Trophoblast cell (in vitro differentiated cells and primary cell): Measurements from ENCODE around the gene RPRD1A.

ENCODE experiments used
- DNase-seq, 2 donors: peaks; one replicate each; pipeline ENCODE4 v3.0.0-alpha.2; 2016
- H2AFZ ChIP-seq: 2 replicates; pipeline ENCODE4 v1.6.1; 2013; ENCODE audit warnings: low read length, moderate library complexity, mild to moderate bottlenecking; ENCODE audit not compliant: insufficient read depth, poor library complexity
- H2AK5ac ChIP-seq: 2 replicates; pipeline ENCODE4 v1.6.1; 2013; ENCODE audit warnings: mild to moderate bottlenecking, low read length
- H2BK120ac ChIP-seq: 2 replicates; pipeline ENCODE4 v1.6.1; 2013; ENCODE audit warnings: low read length, mild to moderate bottlenecking, moderate library complexity; ENCODE audit not compliant: insufficient read depth, poor library complexity
- H2BK12ac ChIP-seq: 2 replicates; pipeline ENCODE4 v1.6.1; 2013; ENCODE audit warnings: mild to moderate bottlenecking, low read length, moderate library complexity
- H2BK5ac ChIP-seq: 2 replicates; pipeline ENCODE4 v1.6.1; 2013; ENCODE audit warnings: low read length, low read depth, moderate library complexity, mild to moderate bottlenecking; ENCODE audit not compliant: poor library complexity
- H3K14ac ChIP-seq: 2 replicates; pipeline ENCODE4 v1.6.1; 2013; ENCODE audit warnings: mild to moderate bottlenecking, low read length
- H3K18ac ChIP-seq: 2 replicates; pipeline ENCODE4 v1.6.1; 2013; ENCODE audit warnings: mild to moderate bottlenecking, low read length
- H3K23ac ChIP-seq: 2 replicates; pipeline ENCODE4 v1.6.1; 2013; ENCODE audit warnings: low read length
- H3K27ac ChIP-seq: 2 replicates; pipeline ENCODE4 v1.5.1; 2013; ENCODE audit warnings: low read depth, mild to moderate bottlenecking, inconsistent platforms, low read length, moderate library complexity
- H3K27me3 ChIP-seq: 2 replicates; pipeline ENCODE4 v1.6.1; 2013; ENCODE audit warnings: inconsistent platforms, mild to moderate bottlenecking, low read length, moderate library complexity; ENCODE audit not compliant: insufficient read depth
- H3K36me3 ChIP-seq, 2 experiments: 1 replicate in 1 of 2; 2 replicates in 1 of 2; pipeline ENCODE4 v1.6.1; 2013; ENCODE audit warnings: low read length in 2 of 2, mild to moderate bottlenecking in 2 of 2, moderate library complexity in 1 of 2; ENCODE audit not compliant: insufficient read depth in 2 of 2, control insufficient read depth in 1 of 2
- H3K4ac ChIP-seq: 2 replicates; pipeline ENCODE4 v1.6.1; 2013; ENCODE audit warnings: low read depth, mild to moderate bottlenecking, low read length, moderate library complexity
- H3K4me1 ChIP-seq, 2 experiments: 1 replicate in 1 of 2; 2 replicates in 1 of 2; pipeline ENCODE4 v1.6.1; 2013; ENCODE audit warnings: low read length in 2 of 2, mild to moderate bottlenecking in 2 of 2, moderate library complexity in 1 of 2; ENCODE audit not compliant: insufficient read depth in 2 of 2, control insufficient read depth in 1 of 2
- H3K4me2 ChIP-seq: 2 replicates; pipeline ENCODE4 v1.6.1; 2013; ENCODE audit warnings: inconsistent platforms, mild to moderate bottlenecking, low read length, moderate library complexity
- H3K4me3 ChIP-seq: 2 replicates; pipeline ENCODE4 v1.5.1; 2013; ENCODE audit warnings: mild to moderate bottlenecking, low read depth, low read length, inconsistent platforms
- H3K79me1 ChIP-seq: one replicate; pipeline ENCODE4 v1.6.1; 2013; ENCODE audit warnings: low read length
- H3K79me2 ChIP-seq: 2 replicates; pipeline ENCODE4 v1.6.1; 2013; ENCODE audit warnings: low read length, mild to moderate bottlenecking; ENCODE audit not compliant: control insufficient read depth, insufficient read depth, poor library complexity
- H3K9ac ChIP-seq: 2 replicates; pipeline ENCODE4 v1.6.1; 2013; ENCODE audit warnings: mild to moderate bottlenecking, low read length
- H3K9me3 ChIP-seq: 2 replicates; pipeline ENCODE4 v1.6.1; 2013; ENCODE audit warnings: low read depth, mild to moderate bottlenecking, control low read depth, inconsistent platforms, low read length; ENCODE audit not compliant: insufficient read depth
- H4K12ac ChIP-seq: 2 replicates; pipeline ENCODE4 v1.6.1; 2013; ENCODE audit warnings: low read depth, mild to moderate bottlenecking, low read length, moderate library complexity
- H4K8ac ChIP-seq: 2 replicates; pipeline ENCODE4 v1.6.1; 2013; ENCODE audit warnings: low read depth, mild to moderate bottlenecking, low read length, moderate library complexity
- H4K91ac ChIP-seq: one replicate; pipeline ENCODE4 v1.6.1; 2013; ENCODE audit warnings: low read depth, mild to moderate bottlenecking, low read length, moderate library complexity
- WGBS: extraction: QIAGEN DNeasy Blood & Tissue Kit; methylation state at CpG from one replicate; pipeline ENCODE4 v1.1.7; 2013; ENCODE audit warnings: missing lambda C conversion rate; ENCODE audit not compliant: insufficient read length, insufficient coverage; ENCODE audit errors: extremely low coverage; 5-methylcytosine and 5-hydroxymethylcytosine counted together

The RPRD1A gene

DNA sequence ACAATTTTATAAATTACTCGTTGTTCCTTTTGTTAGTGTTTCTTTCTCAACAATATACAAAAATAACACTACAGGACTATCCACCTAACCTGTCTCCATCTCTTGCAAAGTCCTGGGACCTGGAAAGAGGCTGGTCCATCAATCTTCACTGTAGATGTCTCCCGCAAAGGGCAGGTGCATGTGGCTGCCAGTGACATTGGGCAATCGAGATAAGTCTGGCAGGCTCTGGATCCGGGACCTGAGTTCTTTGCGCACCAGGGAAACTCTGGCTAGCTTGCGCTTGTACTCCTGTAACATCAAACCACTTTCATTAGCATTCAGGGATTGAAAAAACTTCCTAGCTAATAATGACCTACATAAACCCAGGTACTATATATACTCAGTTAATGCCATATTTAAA is 74.3 kb downstream of the RPRD1A start:
- H4K8ac ChIP-seq: no peak overlapping the region
- DNase-seq: no peak
- no peak overlapping the region for H3K4me3 ChIP-seq
- H3K4me1 ChIP-seq: no peaks in the 10 kb centered on the region
- H3K79me2 ChIP-seq: no peaks in the 10 kb centered on the region
- H3K4ac ChIP-seq: no peak overlapping the region
- H3K9ac ChIP-seq: no peak overlapping the region
- H3K27ac ChIP-seq: no peak overlapping the region
- H3K14ac ChIP-seq: no peak overlapping the region
- WGBS: no CpG with 5 or more reads among the region's 6 CpGs
- no peaks in the 10 kb centered on the region for H3K27me3 ChIP-seq
- H4K12ac ChIP-seq: no peak overlapping the region
- H3K18ac ChIP-seq: no peak overlapping the region
- no peak overlapping the region for H2BK5ac ChIP-seq
- no peaks in the 10 kb centered on the region for H3K9me3 ChIP-seq
- H3K4me2 ChIP-seq: no peak overlapping the region
- no peak overlapping the region for H2AFZ ChIP-seq
- H2AK5ac ChIP-seq: no peak overlapping the region
- no peak overlapping the region for H4K91ac ChIP-seq
- H2BK120ac ChIP-seq: no peak overlapping the region
- peaks cover 0 to 6% of the 10 kb centered on the region in 2 experiments for H3K36me3 ChIP-seq
- H3K79me1 ChIP-seq: no peaks in the 10 kb centered on the region
- no peak overlapping the region for H3K23ac ChIP-seq
- H2BK12ac ChIP-seq: no peak overlapping the region

DNA sequence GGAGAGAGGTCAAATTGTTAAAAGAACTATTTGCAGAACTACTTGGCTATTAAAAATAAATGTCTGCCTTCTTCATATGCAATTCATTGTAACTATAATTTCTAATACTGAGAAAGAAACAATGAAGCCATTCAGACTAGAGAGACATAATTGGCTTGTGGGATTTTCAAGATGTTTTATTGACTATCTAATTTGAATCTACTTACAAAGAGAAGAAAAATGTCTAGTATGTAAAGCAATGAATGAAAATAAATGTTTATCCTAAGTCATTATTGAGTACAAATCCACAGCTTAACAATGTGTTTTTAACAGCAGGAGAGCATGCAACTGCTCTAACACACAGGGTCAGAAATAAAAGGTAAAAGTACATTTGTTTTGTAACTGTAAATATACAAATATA is 75.7 kb downstream of the RPRD1A start:
- Histone ChIP-seq H3K4ac (no peak overlapping the region), H3K9me3 (no peaks in the 10 kb centered on the region), H3K79me2 (no peaks in the 10 kb centered on the region), H3K27me3 (no peaks in the 10 kb centered on the region), H3K36me3 (peaks cover 0 to 6% of the 10 kb centered on the region in 2 experiments), H4K91ac (no peak overlapping the region), H2AK5ac (no peak overlapping the region), H2BK5ac (no peak overlapping the region), H2BK120ac (no peak overlapping the region), H3K9ac (no peak overlapping the region), H3K79me1 (no peaks in the 10 kb centered on the region), H3K18ac (no peak overlapping the region), H3K27ac (no peak overlapping the region), H3K14ac (no peak overlapping the region), H2AFZ (no peak overlapping the region), H3K4me3 (no peak overlapping the region), H3K4me2 (no peak overlapping the region), H4K12ac (no peak overlapping the region), H3K4me1 (no peaks in the 10 kb centered on the region), H4K8ac (no peak overlapping the region), H2BK12ac (no peak overlapping the region), H3K23ac (no peak overlapping the region)
- DNase-seq: no peak

DNA sequence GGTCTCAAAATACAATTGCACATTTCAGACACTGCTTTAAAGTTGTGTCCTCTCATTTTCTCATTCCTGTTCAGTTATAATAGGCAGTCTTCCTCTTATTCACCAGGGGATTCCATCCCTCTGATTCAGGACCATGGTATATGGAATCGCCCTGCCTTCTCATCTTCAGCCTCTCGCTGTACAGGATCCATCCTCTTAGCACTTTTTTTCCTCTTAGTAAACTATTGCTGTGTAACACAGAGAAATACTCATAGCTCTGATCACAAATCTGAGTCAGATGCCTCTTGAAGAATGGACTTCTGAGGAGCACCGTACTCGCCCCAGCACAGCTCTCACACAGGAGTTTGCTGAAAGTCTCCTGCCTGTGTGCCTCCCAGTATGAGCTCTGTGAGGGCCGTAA is 83.5 kb downstream of the RPRD1A start:
- DNase-seq: no peak
- no peak overlapping the region for H3K14ac ChIP-seq
- H4K8ac ChIP-seq: no peak overlapping the region
- H3K36me3 ChIP-seq: peaks cover 6 to 9% of the 10 kb centered on the region in 2 experiments
- no peaks in the 10 kb centered on the region for H3K9me3 ChIP-seq
- no peak overlapping the region for H3K4ac ChIP-seq
- no peak overlapping the region for H3K4me3 ChIP-seq
- H2BK5ac ChIP-seq: no peak overlapping the region
- no peak overlapping the region for H2BK12ac ChIP-seq
- H3K79me1 ChIP-seq: no peaks in the 10 kb centered on the region
- H2AFZ ChIP-seq: no peak overlapping the region
- no CpG with 5 or more reads among the region's 5 CpGs for WGBS
- no peak overlapping the region for H3K18ac ChIP-seq
- H2BK120ac ChIP-seq: no peak overlapping the region
- no peaks in the 10 kb centered on the region for H3K4me1 ChIP-seq
- no peak overlapping the region for H3K9ac ChIP-seq
- H3K79me2 ChIP-seq: no peaks in the 10 kb centered on the region
- no peak overlapping the region for H4K91ac ChIP-seq
- no peak overlapping the region for H3K4me2 ChIP-seq
- no peak overlapping the region for H3K27ac ChIP-seq
- H2AK5ac ChIP-seq: no peak overlapping the region
- no peaks in the 10 kb centered on the region for H3K27me3 ChIP-seq
- no peak overlapping the region for H3K23ac ChIP-seq
- H4K12ac ChIP-seq: no peak overlapping the region

DNA sequence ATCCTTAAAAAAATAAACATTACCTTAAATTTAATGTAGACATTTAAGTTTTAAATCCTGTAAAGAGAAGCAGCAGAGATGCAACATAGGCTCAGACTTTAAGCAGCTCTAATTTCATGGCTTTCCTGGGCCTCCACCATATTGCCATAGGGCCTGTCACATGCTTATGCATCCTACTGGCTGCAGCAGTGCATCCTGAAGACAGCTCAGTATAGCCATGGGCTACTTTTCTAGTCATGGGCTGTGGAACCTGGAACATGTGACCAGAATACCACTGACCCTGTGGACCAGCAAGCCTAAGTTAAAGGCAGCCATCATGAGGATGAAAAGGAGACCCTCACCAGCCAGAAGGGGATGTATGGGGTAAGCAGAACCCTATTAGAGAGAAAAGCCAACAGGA is 84.2 kb downstream of the RPRD1A start:
- H2AFZ ChIP-seq: no peak overlapping the region
- H4K12ac ChIP-seq: no peak overlapping the region
- H3K4me2 ChIP-seq: no peak overlapping the region
- H3K79me1 ChIP-seq: no peaks in the 10 kb centered on the region
- H3K27ac ChIP-seq: no peak overlapping the region
- peaks cover 9 to 12% of the 10 kb centered on the region in 2 experiments for H3K36me3 ChIP-seq
- H2BK12ac ChIP-seq: no peak overlapping the region
- H3K18ac ChIP-seq: no peak overlapping the region
- no peak overlapping the region for H3K23ac ChIP-seq
- H4K8ac ChIP-seq: no peak overlapping the region
- no peak overlapping the region for H3K14ac ChIP-seq
- no peak overlapping the region for H3K4ac ChIP-seq
- no peaks in the 10 kb centered on the region for H3K9me3 ChIP-seq
- no peak for DNase-seq
- H3K79me2 ChIP-seq: no peaks in the 10 kb centered on the region
- H2AK5ac ChIP-seq: no peak overlapping the region
- no peak overlapping the region for H2BK5ac ChIP-seq
- no peak overlapping the region for H4K91ac ChIP-seq
- no peaks in the 10 kb centered on the region for H3K27me3 ChIP-seq
- H3K4me1 ChIP-seq: no peaks in the 10 kb centered on the region
- no peak overlapping the region for H2BK120ac ChIP-seq
- H3K9ac ChIP-seq: no peak overlapping the region
- no peak overlapping the region for H3K4me3 ChIP-seq
